GM12864 (cell line): Measurements from ENCODE around the gene TGFB3.
"Not testable (repeated sequence)": the region's sequence is repeated elsewhere in the genome, so short reads cannot be mapped to it uniquely, and the experiment has no call there.

Source experiments
- DNase-seq: peaks from one replicate; pipeline ENCODE4 v3.0.0-alpha.2; 2011; ENCODE audit warnings: low read depth
- H3K4me3 ChIP-seq: 2 replicates; pipeline ENCODE4 v1.5.1; 2011; ENCODE audit warnings: mild to moderate bottlenecking, low read depth, low read length, control low read depth
- TF ChIP-seq, protein P1 (sequence below): IDR thresholded peaks from 2 replicates; pipeline ENCODE4 v1.5.1; 2011; ENCODE audit warnings: low read depth, mild to moderate bottlenecking, moderate library complexity, low read length, control low read depth, inconsistent platforms; ENCODE audit errors: missing control alignments

TGFB3 gene

DNA sequence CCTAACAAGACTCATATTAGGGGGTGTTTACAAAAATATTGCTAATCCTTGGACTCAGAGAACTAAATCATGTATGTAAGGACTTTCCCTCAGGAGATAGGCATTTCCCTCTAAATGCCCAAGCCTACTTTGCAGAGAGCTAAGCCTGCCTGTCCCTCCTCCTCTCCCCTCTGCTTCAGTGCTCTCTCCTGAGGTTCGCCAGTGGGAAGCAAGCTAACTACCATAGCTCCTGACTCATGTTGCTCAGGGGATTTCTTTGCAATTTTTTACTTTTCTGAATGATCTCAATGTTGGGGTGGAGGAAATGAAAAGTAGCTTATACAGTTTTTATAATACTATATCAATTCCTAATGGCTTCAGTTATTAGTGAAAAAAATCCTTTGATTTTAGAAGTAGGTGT, 33.4 kb upstream of the TGFB3 start:
- DNase-seq: no peak
- TF ChIP-seq, protein P1, sequence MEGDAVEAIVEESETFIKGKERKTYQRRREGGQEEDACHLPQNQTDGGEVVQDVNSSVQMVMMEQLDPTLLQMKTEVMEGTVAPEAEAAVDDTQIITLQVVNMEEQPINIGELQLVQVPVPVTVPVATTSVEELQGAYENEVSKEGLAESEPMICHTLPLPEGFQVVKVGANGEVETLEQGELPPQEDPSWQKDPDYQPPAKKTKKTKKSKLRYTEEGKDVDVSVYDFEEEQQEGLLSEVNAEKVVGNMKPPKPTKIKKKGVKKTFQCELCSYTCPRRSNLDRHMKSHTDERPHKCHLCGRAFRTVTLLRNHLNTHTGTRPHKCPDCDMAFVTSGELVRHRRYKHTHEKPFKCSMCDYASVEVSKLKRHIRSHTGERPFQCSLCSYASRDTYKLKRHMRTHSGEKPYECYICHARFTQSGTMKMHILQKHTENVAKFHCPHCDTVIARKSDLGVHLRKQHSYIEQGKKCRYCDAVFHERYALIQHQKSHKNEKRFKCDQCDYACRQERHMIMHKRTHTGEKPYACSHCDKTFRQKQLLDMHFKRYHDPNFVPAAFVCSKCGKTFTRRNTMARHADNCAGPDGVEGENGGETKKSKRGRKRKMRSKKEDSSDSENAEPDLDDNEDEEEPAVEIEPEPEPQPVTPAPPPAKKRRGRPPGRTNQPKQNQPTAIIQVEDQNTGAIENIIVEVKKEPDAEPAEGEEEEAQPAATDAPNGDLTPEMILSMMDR: no peak

DNA sequence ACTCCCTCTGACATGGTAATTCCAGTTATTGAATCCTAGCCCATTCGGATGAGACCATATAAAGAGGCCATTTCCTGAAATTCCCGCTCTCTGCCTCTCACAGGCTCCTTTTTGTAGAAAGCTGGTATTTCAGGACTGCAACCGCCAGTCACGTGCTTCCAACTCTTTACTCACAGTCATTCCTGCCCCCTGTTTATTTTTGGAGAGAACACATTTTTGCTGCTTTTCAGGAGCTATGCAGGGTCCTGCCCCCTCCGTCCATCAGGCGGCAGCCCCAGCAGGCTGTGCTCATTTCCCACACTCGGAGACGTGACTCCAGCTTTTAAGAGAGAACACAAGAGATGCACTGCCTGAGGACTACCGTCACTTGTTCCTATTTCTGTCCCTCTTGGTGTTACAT, 30.6 kb upstream of the TGFB3 start:
- no peak for DNase-seq
- H3K4me3 ChIP-seq: no peak overlapping the region
- TF ChIP-seq, protein P1: no peak

More for the DNA sequence above, 33.4 kb upstream of the TGFB3 start:
- no peak overlapping the region for H3K4me3 ChIP-seq

DNA sequence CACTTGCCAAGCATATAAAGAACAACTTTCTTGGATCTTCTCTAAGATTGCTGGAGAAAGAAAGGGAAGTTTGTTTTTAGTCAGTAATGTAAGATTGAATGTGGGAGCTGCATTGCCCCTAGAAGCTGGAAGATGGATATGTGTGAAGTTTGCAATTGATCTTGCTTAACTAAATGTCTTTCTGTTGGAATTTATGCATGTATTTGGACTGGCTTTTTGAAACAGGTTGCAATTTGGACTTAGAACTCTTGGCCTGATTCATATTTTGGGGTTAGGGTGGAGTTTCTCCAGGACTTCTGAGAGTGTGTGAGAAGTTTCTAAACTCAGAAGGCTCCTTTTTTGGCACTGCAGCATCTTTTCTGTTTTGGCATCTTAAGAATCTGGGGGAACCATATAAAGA, 30.1 kb upstream of the TGFB3 start:
- DNase-seq: no peak
- TF ChIP-seq, protein P1: no peak
- H3K4me3 ChIP-seq: no peak overlapping the region

DNA sequence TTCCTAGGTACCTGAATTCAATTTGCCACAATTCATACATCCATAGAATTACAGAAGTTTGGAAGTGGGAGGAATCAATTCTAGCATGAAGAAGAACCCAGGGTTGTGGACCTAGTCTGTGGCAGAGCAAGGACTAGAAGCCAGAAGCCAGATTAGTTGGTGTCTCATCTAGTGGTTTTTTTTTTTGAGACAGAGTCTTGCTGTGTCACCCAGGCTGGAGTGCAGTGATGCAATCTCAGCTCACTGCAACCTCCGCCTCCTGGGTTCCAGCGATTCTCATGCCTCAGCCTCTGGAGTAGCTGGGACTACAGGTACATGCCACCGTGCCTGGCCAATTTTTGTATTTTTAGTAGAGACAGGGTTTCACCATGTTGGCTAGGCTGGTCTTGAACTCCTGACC, 27.8 kb upstream of the TGFB3 start:
- not testable (repeated sequence) for DNase-seq, H3K4me3 ChIP-seq

DNA sequence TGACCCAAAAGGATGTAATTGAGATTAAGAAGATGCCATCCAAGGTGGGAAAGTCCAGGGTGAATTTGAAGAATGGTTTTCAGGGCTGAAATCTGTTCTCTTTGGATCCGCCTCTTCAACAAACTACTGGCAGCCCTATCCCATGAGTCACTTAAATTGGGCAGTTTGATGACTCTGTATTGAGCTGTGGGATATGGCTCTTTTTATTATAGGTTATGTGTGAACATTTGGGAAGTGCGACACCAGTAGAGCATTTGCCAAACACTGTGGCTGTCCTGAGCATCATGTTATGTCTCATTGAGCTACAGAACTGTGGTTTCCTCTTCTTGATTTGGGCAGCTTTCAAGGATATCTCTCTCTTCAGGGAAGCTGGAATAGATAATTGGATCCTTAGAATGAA, 26.1 kb upstream of the TGFB3 start:
- no peak overlapping the region for H3K4me3 ChIP-seq
- DNase-seq: no peak
- TF ChIP-seq, protein P1: no peak

DNA sequence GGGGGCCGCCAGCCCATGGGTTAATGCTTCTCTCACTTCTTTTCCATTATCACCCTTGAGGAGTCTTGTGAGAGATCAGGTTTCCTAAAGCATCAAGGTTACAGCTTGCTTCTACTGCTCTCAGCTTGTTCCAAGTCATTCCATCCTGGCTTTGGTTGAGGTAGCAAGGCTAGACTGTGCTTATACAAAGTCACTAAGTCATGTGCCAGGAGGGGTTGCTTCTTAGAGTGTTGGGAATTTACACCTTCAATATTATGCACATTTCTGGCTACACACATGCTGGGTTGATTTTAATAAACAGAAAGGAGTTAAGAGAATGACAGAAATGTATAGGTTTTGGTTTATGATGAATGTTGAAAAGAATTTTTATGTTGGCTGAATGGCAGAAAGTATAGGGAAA, 25.6 kb upstream of the TGFB3 start:
- no peak for DNase-seq
- H3K4me3 ChIP-seq: no peak overlapping the region
- TF ChIP-seq, protein P1: no peak

DNA sequence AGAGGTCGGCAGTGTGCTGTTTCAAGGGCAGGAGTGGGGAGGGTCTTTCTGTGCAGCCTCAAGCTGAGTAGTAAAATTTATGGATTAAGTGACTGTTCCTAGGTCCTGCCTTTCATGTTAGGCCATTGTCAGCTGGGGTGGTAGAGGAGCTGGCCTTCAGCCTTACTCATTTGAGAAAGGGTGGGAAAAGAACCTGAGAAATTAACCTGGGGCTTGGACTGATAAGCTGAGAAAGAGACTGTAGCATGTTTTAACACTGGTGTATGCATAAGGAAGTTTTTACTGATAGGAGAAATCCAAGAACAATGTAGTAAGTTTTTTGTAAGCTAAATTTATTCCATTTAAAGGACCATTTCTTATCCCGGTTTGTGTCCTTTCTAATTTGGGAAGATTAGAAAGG, 24.5 kb upstream of the TGFB3 start:
- no peak for DNase-seq
- TF ChIP-seq, protein P1: no peak
- H3K4me3 ChIP-seq: no peak overlapping the region

DNA sequence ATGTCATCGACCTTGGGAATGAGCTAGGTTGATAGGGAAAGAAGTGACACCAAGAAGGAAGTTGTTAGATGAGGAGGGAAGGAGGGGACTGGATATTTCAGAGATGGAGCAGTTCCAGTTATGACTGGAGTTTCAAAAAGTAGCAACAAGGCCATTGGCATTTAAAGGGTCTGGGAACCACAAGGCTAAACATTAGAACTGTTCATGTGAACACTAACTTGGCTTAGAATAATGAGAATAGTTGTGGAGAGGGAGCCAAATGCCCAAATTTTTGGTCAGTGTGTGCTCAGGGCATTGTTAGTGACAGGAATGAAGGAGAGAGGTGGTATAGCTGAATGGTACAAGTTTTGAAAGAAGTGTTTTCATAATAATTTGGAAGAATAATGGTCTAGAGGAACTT, 20.6 kb upstream of the TGFB3 start:
- no peak overlapping the region for H3K4me3 ChIP-seq
- DNase-seq: no peak
- TF ChIP-seq, protein P1: no peak
